Measurements from ENCODE around the gene HELZ. TPM values are rescaled to one million over a fixed set of nuclear protein-coding genes. Genes with fewer than 3 reads are reported as not detected.

Gene HELZ
- total and polyA plus RNA-seq, 2 experiments from 2014 or later: 23.9 to 25.4 TPM

DNA sequence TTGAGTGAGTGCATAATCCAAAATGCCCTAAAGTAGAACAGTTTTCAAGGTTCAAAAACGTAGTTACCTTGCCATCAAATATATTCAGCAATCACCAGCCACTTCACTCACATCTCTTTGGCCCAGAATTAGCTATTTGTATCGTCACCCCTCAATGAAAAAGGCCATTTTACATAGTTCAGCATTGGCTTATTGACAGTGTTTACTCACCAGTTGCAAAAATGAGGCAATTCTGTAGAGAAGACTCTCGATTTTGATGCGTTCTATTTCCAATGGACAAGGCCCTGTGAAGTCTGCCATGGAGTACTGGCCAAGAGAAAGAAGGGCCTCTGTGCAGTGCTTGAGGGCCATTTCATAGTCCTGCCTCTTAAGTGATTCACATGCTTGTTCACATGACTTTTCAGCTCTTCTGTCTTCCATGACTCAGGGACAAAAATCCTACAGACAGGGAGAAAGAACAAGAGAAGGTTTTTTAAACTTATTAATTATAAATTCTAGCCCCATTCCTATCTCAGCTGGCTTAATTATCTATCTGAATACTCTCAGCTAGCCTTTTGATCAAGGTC lies 26.5 kb downstream of the HELZ start:
- DNase-seq: peak; percentile 81
- peak overlapping the region; percentile 41 for H3K4me2 ChIP-seq (ENCODE audit: unreplicated experiment)
- peaks cover 96% of the 10 kb centered on the region for H3K79me2 ChIP-seq (ENCODE audit: insufficient read depth)
- H3K27ac ChIP-seq: no peak overlapping the region; the same call in 1 of the 2 replicates
- no peaks in the 10 kb centered on the region for H3K9me3 ChIP-seq (ENCODE audit: low read depth)
- H3F3A ChIP-seq (ENCODE audit: insufficient read depth): peaks cover 24% of the 10 kb centered on the region
- peaks cover 19% of the 10 kb centered on the region for H3K4me1 ChIP-seq (ENCODE audit: insufficient read depth)
- H3K36me3 ChIP-seq (ENCODE audit: low read depth): peaks cover 20% of the 10 kb centered on the region
- TF ChIP-seq EZH2phosphoT487 (IDR thresholded peaks at IDR 0.05; ENCODE audit: insufficient read depth, low read depth): no peak
- no peak for TF ChIP-seq EZH2 (IDR thresholded peaks at IDR 0.05; ENCODE audit: insufficient read depth, poor library complexity, severe bottlenecking)
- no peak overlapping the region for H2AFZ ChIP-seq
- 87 to 95% methylated on average over 4 of the region's 4 CpGs for WGBS, 2 experiments (ENCODE audit: low coverage in 1 of 2, low lambda C conversion rate in 2 of 2, missing lambda C conversion rate in 2 of 2)
- in situ Hi-C loops (cut with MboI): no loop called here
- no peak overlapping the region for H3K9ac ChIP-seq
- peaks cover 14% of the 10 kb centered on the region for H4K20me1 ChIP-seq (ENCODE audit: insufficient read depth)
- H3K4me3 ChIP-seq: no peak overlapping the region
- no peaks in the 10 kb centered on the region for H3K9me2 ChIP-seq (ENCODE audit: insufficient read depth)
- H3K27me3 ChIP-seq (replicated peaks; ENCODE audit: insufficient read depth): no peaks in the 10 kb centered on the region

- Histone ChIP-seq H3K9me2 (ENCODE audit: insufficient read depth) (no peaks in the 10 kb centered on the region), H3K9me3 (ENCODE audit: low read depth) (no peaks in the 10 kb centered on the region), H2AFZ (no peak overlapping the region), H3F3A (ENCODE audit: insufficient read depth) (peaks cover 34% of the 10 kb centered on the region), H3K79me2 (ENCODE audit: insufficient read depth) (peaks cover 86% of the 10 kb centered on the region), H3K4me3 (no peak overlapping the region), H3K27me3 (replicated peaks; ENCODE audit: insufficient read depth) (no peaks in the 10 kb centered on the region), H3K9ac (no peak overlapping the region), H3K4me1 (ENCODE audit: insufficient read depth) (peaks cover 29% of the 10 kb centered on the region), H3K27ac (no peak overlapping the region), H3K4me2 (ENCODE audit: unreplicated experiment) (no peak overlapping the region), H4K20me1 (ENCODE audit: insufficient read depth) (peaks cover 16% of the 10 kb centered on the region), H3K36me3 (ENCODE audit: low read depth) (peaks cover 20% of the 10 kb centered on the region)
- DNase-seq: no peak
- WGBS, 2 experiments (ENCODE audit: low coverage in 1 of 2, low lambda C conversion rate in 2 of 2, missing lambda C conversion rate in 2 of 2): 94 to 99% methylated on average over 4 of the region's 4 CpGs
- TF ChIP-seq EZH2 (IDR thresholded peaks at IDR 0.05; ENCODE audit: insufficient read depth, poor library complexity, severe bottlenecking) (no peak), EZH2phosphoT487 (IDR thresholded peaks at IDR 0.05; ENCODE audit: insufficient read depth, low read depth) (no peak)
- in situ Hi-C loops (cut with MboI): no loop called here
Measured at GRCh38 chr17:67217446-67217845, 27.6 kb downstream of the HELZ start.

GRCh38 chr17:67216578-67217320 lies 28.2 kb downstream of the HELZ start:
- Histone ChIP-seq H3K27me3 (replicated peaks; ENCODE audit: insufficient read depth) (no peaks in the 10 kb centered on the region), H3F3A (ENCODE audit: insufficient read depth) (peaks cover 38% of the 10 kb centered on the region), H3K4me2 (ENCODE audit: unreplicated experiment) (no peak overlapping the region), H3K79me2 (ENCODE audit: insufficient read depth) (peaks cover 80% of the 10 kb centered on the region), H3K9ac (no peak overlapping the region), H3K9me3 (ENCODE audit: low read depth) (no peaks in the 10 kb centered on the region), H3K4me1 (ENCODE audit: insufficient read depth) (peaks cover 36% of the 10 kb centered on the region), H2AFZ (no peak overlapping the region), H4K20me1 (ENCODE audit: insufficient read depth) (peaks cover 19% of the 10 kb centered on the region), H3K4me3 (no peak overlapping the region), H3K27ac (no peak overlapping the region), H3K9me2 (ENCODE audit: insufficient read depth) (no peaks in the 10 kb centered on the region), H3K36me3 (ENCODE audit: low read depth) (peaks cover 20% of the 10 kb centered on the region)
- TF ChIP-seq EZH2phosphoT487 (IDR thresholded peaks at IDR 0.05; ENCODE audit: insufficient read depth, low read depth) (no peak), EZH2 (IDR thresholded peaks at IDR 0.05; ENCODE audit: insufficient read depth, poor library complexity, severe bottlenecking) (no peak)
- 78 to 81% methylated on average over 10 of the region's 10 CpGs for WGBS, 2 experiments (ENCODE audit: low coverage in 1 of 2, low lambda C conversion rate in 2 of 2, missing lambda C conversion rate in 2 of 2)
- in situ Hi-C loops (cut with MboI): no loop called here
- no peak for DNase-seq

DNA sequence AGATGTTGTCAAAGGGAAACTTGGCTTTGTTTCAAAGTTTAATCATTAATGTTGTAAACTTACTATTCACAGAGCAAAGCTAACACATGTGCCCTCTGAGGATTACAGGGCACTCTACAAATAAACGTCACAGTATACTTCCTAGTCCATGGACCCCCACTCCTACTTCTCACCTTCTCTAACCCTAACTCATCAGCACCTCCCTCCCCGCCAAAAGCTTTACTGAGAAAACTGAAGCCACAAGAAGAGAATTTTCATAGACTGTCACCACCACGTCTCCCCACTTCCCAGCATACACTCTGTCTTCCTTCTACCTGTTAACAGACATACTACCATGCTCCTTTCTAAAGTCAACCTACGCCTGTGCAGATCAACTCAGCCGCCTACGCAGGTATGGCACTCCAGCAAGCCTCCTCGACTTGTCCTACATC lies 29.0 kb downstream of the HELZ start:
- peaks cover 41% of the 10 kb centered on the region for H3K4me1 ChIP-seq (ENCODE audit: insufficient read depth)
- no peak overlapping the region for H3K4me2 ChIP-seq (ENCODE audit: unreplicated experiment)
- peaks cover 20% of the 10 kb centered on the region for H3K36me3 ChIP-seq (ENCODE audit: low read depth)
- peaks cover 32% of the 10 kb centered on the region for H3F3A ChIP-seq (ENCODE audit: insufficient read depth)
- H3K79me2 ChIP-seq (ENCODE audit: insufficient read depth): peaks cover 80% of the 10 kb centered on the region
- TF ChIP-seq EZH2 (IDR thresholded peaks at IDR 0.05; ENCODE audit: insufficient read depth, poor library complexity, severe bottlenecking) (no peak), EZH2phosphoT487 (IDR thresholded peaks at IDR 0.05; ENCODE audit: insufficient read depth, low read depth) (no peak)
- no peak for DNase-seq
- in situ Hi-C loops (cut with MboI): no loop called here
- 86 to 88% methylated on average over 7 of the region's 7 CpGs for WGBS, 2 experiments (ENCODE audit: low coverage in 1 of 2, low lambda C conversion rate in 2 of 2, missing lambda C conversion rate in 2 of 2)
- H3K27ac ChIP-seq: no peak overlapping the region
- no peaks in the 10 kb centered on the region for H3K27me3 ChIP-seq (replicated peaks; ENCODE audit: insufficient read depth)
- H4K20me1 ChIP-seq (ENCODE audit: insufficient read depth): peaks cover 19% of the 10 kb centered on the region
- no peaks in the 10 kb centered on the region for H3K9me2 ChIP-seq (ENCODE audit: insufficient read depth)
- H2AFZ ChIP-seq: no peak overlapping the region
- H3K9me3 ChIP-seq (ENCODE audit: low read depth): no peaks in the 10 kb centered on the region
- H3K9ac ChIP-seq: no peak overlapping the region
- H3K4me3 ChIP-seq: no peak overlapping the region
